Hepatocyte (in vitro differentiated cells): ENCODE measurements around the gene TGFB1.

Experiments used
- EZH2 ChIP-seq: fragments of 200-600 bp; sonication (generic); IDR thresholded peaks from 2 replicates; pipeline ENCODE4 v1.6.1; 2016; ENCODE audit warnings: antibody characterized with exemption, mild to moderate bottlenecking, borderline replicate concordance
- TF ChIP-seq, protein P1 (sequence below): fragments of 200-600 bp; sonication (generic); IDR thresholded peaks from 2 replicates; pipeline ENCODE4 v1.5.1; 2016; ENCODE audit warnings: antibody characterized with exemption, mild to moderate bottlenecking; ENCODE audit not compliant: poor library complexity

DNA sequence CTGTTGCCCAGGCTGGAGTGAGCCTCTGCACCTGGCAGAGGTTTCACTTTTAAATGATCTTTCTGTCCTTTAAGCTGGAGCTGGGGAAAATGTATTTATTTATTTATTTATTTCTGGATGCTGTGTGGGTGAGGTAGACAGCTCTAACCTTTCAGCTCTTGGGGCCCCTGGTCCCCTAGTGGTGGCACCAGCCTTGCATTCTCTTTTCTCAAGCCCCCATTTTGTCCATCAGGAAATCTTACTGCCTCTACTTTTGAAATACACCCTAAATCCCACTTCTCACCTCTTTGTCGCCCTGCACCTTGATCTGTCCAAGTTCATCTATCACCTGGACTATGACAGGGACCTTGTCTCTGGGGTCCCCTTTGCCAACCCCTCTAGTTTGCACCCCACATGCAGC, 12.4 kb upstream of the TGFB1 start:
- TF ChIP-seq, protein P1, sequence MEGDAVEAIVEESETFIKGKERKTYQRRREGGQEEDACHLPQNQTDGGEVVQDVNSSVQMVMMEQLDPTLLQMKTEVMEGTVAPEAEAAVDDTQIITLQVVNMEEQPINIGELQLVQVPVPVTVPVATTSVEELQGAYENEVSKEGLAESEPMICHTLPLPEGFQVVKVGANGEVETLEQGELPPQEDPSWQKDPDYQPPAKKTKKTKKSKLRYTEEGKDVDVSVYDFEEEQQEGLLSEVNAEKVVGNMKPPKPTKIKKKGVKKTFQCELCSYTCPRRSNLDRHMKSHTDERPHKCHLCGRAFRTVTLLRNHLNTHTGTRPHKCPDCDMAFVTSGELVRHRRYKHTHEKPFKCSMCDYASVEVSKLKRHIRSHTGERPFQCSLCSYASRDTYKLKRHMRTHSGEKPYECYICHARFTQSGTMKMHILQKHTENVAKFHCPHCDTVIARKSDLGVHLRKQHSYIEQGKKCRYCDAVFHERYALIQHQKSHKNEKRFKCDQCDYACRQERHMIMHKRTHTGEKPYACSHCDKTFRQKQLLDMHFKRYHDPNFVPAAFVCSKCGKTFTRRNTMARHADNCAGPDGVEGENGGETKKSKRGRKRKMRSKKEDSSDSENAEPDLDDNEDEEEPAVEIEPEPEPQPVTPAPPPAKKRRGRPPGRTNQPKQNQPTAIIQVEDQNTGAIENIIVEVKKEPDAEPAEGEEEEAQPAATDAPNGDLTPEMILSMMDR, result no peak
- no peak for TF ChIP-seq EZH2
